Tongue (tissue), 2 donors: ENCODE data around the gene PPP3CB. TPM values are rescaled to one million over a fixed set of nuclear protein-coding genes. Genes with fewer than 3 reads are reported as not detected.

Experiments used
- DNase-seq: peaks from one replicate; pipeline ENCODE4 v3.0.0-alpha.2; 2015
- total RNA-seq: library from RNA; depleted of rRNA; stranded (reverse); fragments of >200 nt; gene quantifications from one replicate; pipeline ENCODE4 v1.2.3, GENCODE V29; 2014

Gene PPP3CB
- total RNA-seq: 150 TPM

GRCh38 chr10:73495884-73496674 is at the start of gene PPP3CB:
PPP3CB (minus strand) TSS chr10:73496024; CDS start chr10:73495889, 135 bp downstream.
- DNase-seq: peak; percentile 98

GRCh38 chr10:73545357-73545756 is 49.5 kb upstream of the PPP3CB start:
- DNase-seq: no peak

GRCh38 chr10:73537709-73538108 is 41.9 kb upstream of the PPP3CB start:
- DNase-seq: no peak

GRCh38 chr10:73537288-73537687 is 41.5 kb upstream of the PPP3CB start:
- no peak for DNase-seq

DNA sequence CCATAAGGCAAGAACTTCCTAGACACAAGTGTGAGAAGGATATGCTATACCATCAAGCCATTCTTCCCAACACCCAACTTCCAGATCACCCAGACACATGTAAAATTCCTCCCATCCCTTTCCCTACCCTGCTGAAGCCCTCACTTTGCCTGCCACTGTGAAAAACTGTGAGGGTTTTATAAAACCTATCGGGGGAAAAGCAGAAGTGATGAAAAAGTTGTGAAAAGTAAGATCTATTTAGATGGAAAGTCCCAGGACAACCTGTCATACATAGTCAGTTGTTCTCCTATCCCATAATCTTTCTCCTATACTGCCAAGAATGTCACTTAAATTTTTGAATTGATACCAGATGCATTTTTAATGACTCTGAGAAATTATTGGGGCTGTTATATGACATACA is 39.0 kb upstream of the PPP3CB start:
- DNase-seq: no peak

DNA sequence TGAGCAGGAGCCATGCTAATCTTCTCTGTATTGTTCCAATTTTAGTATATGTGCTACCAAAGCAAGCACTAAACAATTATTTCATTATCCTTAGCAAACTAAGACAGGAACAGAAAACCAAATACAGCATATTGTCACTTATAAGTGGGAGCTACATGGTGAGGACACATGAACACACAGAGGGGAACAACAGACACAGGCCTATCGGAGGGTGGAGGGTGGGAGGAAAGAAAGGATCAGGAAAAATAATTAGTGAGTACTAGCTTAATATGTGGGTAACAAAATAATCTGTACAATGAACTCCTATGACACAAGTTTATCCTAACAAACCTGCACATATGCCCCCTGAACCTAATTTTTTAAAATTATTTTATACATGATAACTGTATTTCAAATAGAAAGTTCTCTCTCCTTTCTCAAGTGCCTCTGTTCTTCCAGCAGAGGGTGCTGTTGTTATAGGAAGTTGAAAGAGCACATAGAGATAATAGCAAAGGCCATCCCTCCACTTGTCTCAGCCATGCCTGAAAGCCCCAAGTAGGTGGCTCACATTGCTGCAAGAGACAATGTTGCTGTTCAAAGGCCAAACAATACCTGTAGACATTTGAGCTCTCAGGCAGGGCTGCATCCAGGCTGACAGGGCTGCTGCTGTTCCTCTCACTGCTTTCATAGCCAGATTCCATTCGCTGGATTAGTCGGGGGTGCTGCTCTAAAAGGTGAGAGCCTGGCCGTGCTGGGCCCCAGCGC is 33.4 kb upstream of the PPP3CB start:
- DNase-seq: peak; percentile 90

- DNase-seq: no peak
These were observed 26.4 kb upstream of the PPP3CB start for GRCh38 chr10:73522263-73522662.

- no peak for DNase-seq
These were observed 23.5 kb upstream of the PPP3CB start for GRCh38 chr10:73519336-73519735.

DNA sequence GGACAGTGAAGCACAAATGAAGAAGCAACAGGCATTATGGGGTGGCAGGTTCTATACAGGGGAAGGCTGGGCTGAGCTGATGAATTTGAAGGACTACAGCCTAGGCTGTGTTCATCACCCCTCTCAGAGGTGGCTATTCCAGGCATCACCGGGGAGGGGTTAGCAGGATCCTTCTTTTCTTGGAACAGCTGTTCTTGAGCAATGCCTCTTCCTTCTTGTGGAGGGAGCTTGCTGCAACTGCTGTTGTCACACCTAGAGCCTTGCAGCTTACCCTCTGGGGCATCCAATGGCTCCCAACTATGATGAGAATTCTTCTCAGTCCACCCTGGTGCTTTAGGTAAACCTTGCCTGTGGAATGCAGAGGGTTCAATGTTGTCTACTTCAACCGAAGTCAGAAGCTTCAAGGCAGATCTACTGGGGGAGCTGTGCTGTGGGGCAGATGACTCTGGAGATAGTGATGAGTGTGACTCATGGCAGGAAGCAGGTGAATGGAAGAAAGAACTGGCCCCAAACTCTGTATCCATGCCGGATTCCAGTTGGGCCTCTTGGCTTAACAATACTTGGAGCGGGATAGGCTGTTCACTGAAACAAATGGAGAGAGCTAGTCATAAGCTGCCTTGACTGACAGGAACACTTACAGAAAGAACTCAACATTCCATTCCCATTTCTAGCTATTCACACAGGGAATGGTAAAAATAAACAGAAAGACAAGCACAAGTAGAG is 21.5 kb upstream of the PPP3CB start:
- DNase-seq: peak; percentile 11

DNA sequence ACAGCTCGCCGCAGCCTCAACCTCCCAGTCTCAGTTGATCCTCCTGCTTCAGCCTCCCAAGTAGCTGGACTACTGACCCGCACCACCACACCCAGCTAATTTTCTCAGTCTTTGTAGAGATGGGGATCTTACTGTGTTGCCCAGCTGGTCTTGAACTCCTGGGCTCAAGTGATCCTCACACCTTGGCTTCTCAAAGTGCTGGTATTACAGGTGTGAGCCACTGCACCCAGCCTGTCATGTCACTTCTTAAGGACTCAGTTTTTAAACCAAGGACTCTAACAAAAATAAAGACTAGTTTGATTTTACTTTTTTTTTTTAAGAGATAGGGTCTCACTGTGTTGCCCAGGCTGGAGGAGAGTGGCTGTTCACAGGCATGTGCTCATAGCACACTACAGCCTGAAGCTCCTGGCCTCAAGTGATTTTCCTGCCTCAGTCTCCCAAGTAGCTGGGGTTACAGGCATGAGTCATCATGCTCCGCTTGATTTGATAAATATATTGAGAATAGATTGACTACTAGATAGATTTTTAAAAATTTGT is 16.5 kb upstream of the PPP3CB start:
- DNase-seq: no peak

DNA sequence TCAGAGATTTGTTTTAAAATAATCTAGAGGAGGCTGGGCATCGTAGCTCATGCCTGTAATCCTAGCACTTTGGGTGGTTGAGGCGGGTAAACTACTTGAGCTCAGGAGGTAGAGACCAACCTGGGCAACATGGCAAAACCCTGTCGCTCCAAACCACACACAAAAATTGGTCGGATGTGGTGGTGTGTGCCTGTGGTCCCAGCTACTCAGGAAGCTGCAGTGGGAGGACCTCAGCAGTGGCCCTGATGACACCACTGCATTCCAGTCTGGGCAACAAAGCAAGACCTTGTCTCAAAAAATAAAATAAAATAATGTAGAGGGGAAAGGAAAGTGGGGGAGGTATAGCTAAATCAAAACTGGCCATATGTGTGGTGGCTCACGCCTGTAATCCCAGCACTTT is 13.9 kb upstream of the PPP3CB start:
- DNase-seq: no peak

DNA sequence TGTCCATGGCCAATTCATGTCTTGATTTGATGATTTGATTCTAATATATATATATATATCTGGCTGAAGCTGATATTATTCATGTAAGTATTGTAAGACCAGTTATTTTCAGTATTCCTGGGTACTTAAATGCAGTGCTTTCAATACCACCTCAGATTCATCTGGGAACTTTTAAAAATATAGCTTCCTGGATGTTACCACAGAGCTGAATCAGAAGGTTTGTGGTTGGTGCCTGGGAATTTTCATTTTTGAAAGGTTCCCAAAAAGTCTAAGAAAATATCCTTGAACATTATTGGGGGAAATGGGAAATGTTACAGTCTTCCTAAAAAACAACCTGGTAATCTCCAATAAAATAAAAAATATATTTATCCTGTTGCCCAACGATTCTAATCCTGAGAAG is 10.7 kb upstream of the PPP3CB start:
- no peak for DNase-seq

DNA sequence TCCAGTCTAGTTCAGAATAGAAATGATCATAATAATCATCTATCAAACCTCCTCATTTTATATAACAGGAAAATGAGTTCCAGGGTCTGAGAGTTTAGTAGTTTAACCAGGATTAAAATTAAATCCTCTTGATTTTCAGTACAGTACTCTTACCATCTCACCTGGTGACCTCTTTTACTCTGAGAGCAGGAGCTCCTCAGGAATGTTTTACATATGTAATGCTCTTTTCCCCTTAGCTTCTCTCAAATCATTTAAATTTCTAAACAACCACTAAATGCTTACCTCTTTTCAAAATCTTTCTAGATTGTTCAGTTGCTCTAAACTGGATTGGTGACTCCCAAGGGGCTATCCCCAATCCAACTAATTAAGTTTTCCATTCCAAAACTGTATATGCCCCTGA is 10.2 kb upstream of the PPP3CB start:
- DNase-seq: no peak

DNA sequence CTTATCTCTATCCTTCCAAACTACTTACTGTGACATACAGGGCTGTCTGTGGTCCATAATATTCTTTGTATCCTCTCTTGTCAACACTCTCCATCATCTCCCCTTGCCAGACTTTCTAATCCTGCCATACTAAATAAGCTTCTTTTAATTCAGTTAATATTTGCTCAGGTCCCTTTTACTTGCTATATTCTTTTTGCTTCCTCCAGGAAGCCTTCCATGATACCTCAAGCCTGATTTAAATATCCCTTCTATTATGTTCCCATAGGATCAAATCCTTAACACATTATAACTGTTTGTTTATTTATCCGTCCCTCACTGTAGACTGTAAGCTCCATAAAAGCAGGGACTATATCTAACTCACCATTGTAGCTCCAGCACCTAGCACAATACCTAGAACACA is 7.2 kb upstream of the PPP3CB start:
- DNase-seq: no peak

DNA sequence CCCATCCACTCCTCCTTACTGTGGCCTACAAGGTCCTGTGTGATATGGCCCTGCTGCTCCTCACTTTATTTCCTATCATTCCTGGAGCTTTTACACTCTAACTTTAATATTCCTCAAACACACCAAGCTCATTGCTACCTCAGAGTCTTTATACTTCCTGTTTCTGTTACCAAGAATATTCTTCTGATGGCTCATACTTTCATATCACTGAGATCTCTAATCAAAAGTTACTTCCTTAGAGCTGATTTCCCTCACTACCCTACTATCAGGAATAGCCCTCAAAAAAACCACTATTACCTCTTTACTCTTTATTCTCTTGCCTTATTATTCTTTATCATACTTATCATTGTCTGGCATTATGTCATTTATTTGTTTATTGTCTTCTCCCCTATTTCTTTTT is 5.8 kb upstream of the PPP3CB start:
- no peak for DNase-seq

- no peak for DNase-seq
These were observed 1.8 kb upstream of the PPP3CB start for GRCh38 chr10:73497623-73498022.

DNA sequence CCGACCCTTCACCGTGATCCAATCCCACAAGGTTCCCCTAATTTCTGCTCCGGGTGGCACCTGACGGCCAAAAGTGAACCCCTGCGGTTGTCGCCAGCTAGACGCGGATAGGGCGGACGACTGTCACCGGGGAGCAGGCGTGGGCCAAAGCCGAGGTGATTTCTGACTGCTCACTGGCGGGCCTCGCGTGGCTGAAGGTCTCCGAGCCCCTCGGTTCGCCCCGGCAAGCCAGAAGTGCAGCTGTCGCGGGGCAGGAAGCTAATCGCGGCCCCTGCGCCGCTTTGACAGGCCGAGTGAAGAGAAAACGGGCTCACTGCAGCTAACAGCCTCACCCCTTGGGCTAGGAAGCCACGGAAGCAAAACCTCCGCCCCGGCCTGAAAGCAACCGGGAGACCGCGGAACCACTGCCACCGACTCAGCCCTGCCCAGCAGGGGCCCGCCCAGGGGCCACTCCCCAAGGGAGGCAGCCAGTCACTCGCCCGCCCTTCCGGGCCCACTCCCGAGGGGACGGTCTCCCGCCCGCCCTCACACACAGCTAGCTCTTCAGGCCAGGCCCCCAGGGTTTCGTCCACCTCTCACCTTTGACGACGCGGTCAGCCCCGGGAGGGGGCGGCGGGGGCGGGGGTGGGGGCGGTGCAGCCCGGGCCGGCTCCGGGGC is 469 bp downstream of the PPP3CB start:
- peak; percentile 81 for DNase-seq

DNA sequence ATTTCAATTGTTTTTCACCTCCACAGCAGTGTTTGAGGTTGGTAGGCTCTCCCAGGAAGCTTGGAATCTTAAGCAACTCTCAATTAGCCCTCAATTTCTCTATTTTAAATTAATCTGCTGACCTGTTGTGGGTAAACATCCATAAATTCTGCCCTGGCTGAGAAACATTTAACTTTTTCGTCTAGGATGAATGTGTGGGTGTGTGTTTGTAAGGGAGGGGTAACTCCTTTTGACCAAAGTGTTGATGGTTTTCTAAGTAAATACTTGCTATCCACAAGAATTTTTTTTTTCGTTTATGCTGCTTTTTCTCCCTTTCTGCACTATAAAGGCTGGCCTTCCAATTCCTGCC is 973 bp downstream of the PPP3CB start:
- DNase-seq: no peak

DNA sequence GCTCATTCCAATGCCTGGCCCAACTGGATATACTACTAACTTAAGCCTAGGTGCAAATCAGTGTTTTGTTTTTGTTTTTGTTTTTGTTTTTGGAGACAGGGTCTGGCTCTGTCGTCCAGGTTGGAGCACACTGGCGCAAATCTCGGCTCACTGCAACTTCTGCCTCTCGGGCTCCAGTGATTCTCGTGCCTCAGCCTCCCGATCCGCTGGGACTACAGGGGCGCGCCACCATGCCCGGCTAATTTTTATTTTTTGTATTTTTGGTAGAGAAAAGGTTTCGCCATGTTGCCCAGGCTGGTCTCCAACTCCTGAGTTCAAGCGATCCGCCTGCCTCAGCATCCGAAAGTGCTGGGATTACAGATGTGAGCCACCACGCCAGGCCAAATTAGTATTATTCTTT is 1.6 kb downstream of the PPP3CB start:
- no peak for DNase-seq

GRCh38 chr10:73493781-73494180 is 2.0 kb downstream of the PPP3CB start:
- DNase-seq: no peak

GRCh38 chr10:73486601-73487000 is 9.2 kb downstream of the PPP3CB start:
- DNase-seq: no peak

DNA sequence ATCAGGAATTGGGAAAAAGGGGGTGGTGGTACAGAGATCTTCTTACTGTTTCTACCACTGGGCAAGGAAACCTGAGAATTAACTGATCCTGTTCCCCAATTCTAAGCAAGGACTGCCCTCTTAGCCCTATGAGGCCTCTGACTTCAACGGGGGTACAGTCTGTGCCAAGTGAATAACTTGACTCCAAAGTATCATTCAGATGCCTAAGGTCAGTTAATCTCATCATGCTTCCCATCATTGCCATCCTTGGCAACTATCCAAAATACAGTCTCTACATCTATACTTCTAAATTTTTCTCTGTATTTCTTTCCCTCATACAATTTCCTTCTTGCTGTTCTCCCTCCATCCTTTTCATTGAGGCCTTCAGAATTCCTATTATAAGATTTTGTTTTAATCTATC is 10.5 kb downstream of the PPP3CB start:
- DNase-seq: peak; percentile 40
